T-helper 17 cell (primary cell): ENCODE measurements around the gene PCK2. TPM values are rescaled to one million over a fixed set of nuclear protein-coding genes. Genes with fewer than 3 reads are reported as not detected.
A peak's percentile ranks its signal among the peaks of the same experiment; 100 is the strongest.

Source experiments
- ATAC-seq: fragments of 150-1000 bp; cut with Tn5 transposase; 2 replicates; pipeline ENCODE4 v1.10.0; 2021; ENCODE audit warnings: mild to moderate bottlenecking, moderate library complexity
- DNase-seq, 3 donors: peaks; one replicate each; pipeline versions ENCODE4 v3.0.0 to v3.0.0-alpha.2; 2020 to 2021
- H3K9me3 ChIP-seq: one replicate; pipeline ENCODE4 v1.7.0; 2013; ENCODE audit warnings: low read length, mild to moderate bottlenecking; ENCODE audit not compliant: control insufficient read depth, poor library complexity, severe bottlenecking
- H3K27ac Mint-ChIP-seq: one replicate; pipeline ENCODE4 v1.8.0; 2022; ENCODE audit warnings: mild to moderate bottlenecking, moderate library complexity, mixed read lengths
- H3K27me3 Mint-ChIP-seq: one replicate; pipeline ENCODE4 v1.8.0; 2022; ENCODE audit warnings: mixed read lengths
- H3K36me3 Mint-ChIP-seq: one replicate; pipeline ENCODE4 v1.8.0; 2022; ENCODE audit warnings: low read depth, mixed read lengths
- H3K4me1 Mint-ChIP-seq: one replicate; pipeline ENCODE4 v1.8.0; 2022; ENCODE audit warnings: mild to moderate bottlenecking, mixed read lengths
- H3K4me3 Mint-ChIP-seq: one replicate; pipeline ENCODE4 v1.8.0; 2022; ENCODE audit warnings: mild to moderate bottlenecking, moderate library complexity, mixed read lengths
- total RNA-seq, 4 donors: library from RNA in 2 of 4; stranded (reverse) in 2 of 4; gene quantifications; one replicate each; pipeline ENCODE4 v1.2.3 and lab custom pipeline; 2022 to 2026

The PCK2 gene
- total RNA-seq, 2 donors from 2014 or later: 14.2 to 15.5 TPM

- Mint-ChIP-seq H3K4me3 (peak overlapping the region; percentile 98), H3K27ac (peak overlapping the region; percentile 91), H3K4me1 (peaks cover 46% of the 10 kb centered on the region), H3K36me3 (peaks cover 2% of the 10 kb centered on the region), H3K27me3 (no peaks in the 10 kb centered on the region)
- ATAC-seq (no peak), DNase-seq (no peak)
- H3K9me3 ChIP-seq: no peaks in the 10 kb centered on the region
Measured at GRCh38 chr14:24147761-24148428, 53.8 kb downstream of the PCK2 start.

- H3K9me3 ChIP-seq: no peaks in the 10 kb centered on the region
- DNase-seq (no peak), ATAC-seq (no peak)
- no peaks in the 10 kb centered on the region for H3K36me3 Mint-ChIP-seq
- no peaks in the 10 kb centered on the region for H3K27me3 Mint-ChIP-seq
- peak overlapping the region; percentile 58 for H3K4me3 Mint-ChIP-seq
- H3K27ac Mint-ChIP-seq: peak overlapping the region; percentile 56
- H3K4me1 Mint-ChIP-seq: peaks cover 40% of the 10 kb centered on the region
Measured at GRCh38 chr14:24149302-24149969, 55.3 kb downstream of the PCK2 start.

GRCh38 chr14:24150061-24150460 lies 56.0 kb downstream of the PCK2 start:
- H3K4me3 Mint-ChIP-seq: no peak overlapping the region
- no peak for DNase-seq
- H3K27me3 Mint-ChIP-seq: no peaks in the 10 kb centered on the region
- no peaks in the 10 kb centered on the region for H3K9me3 ChIP-seq
- peaks cover 40% of the 10 kb centered on the region for H3K4me1 Mint-ChIP-seq
- H3K27ac Mint-ChIP-seq: no peak overlapping the region
- no peaks in the 10 kb centered on the region for H3K36me3 Mint-ChIP-seq
- no peak for ATAC-seq

GRCh38 chr14:24150567-24150966 lies 56.5 kb downstream of the PCK2 start:
- ATAC-seq (no peak), DNase-seq (no peak)
- H3K27ac Mint-ChIP-seq: no peak overlapping the region
- H3K9me3 ChIP-seq: no peaks in the 10 kb centered on the region
- H3K36me3 Mint-ChIP-seq: no peaks in the 10 kb centered on the region
- H3K4me1 Mint-ChIP-seq: peaks cover 38% of the 10 kb centered on the region
- H3K27me3 Mint-ChIP-seq: no peaks in the 10 kb centered on the region
- H3K4me3 Mint-ChIP-seq: no peak overlapping the region

- Mint-ChIP-seq H3K4me3 (no peak overlapping the region), H3K27ac (no peak overlapping the region), H3K36me3 (peaks cover 2% of the 10 kb centered on the region), H3K27me3 (no peaks in the 10 kb centered on the region), H3K4me1 (peaks cover 35% of the 10 kb centered on the region)
- ATAC-seq (no peak), DNase-seq (no peak)
- no peaks in the 10 kb centered on the region for H3K9me3 ChIP-seq
Measured at GRCh38 chr14:24150993-24151392, 56.9 kb downstream of the PCK2 start.

GRCh38 chr14:24151404-24152080 lies 57.4 kb downstream of the PCK2 start:
- no peak overlapping the region for H3K27ac Mint-ChIP-seq
- ATAC-seq (no peak), DNase-seq (no peak)
- H3K9me3 ChIP-seq: no peaks in the 10 kb centered on the region
- H3K4me3 Mint-ChIP-seq: no peak overlapping the region
- H3K27me3 Mint-ChIP-seq: no peaks in the 10 kb centered on the region
- H3K36me3 Mint-ChIP-seq: peaks cover 3% of the 10 kb centered on the region
- peaks cover 31% of the 10 kb centered on the region for H3K4me1 Mint-ChIP-seq

Other genes starting within 250 kb of the PCK2 start
- gene DHRS4, start 140.5 kb upstream of the PCK2 start, total RNA-seq: 10 to 100 TPM in 1 of 2 donors, 1 to 10 TPM in 1; 7.6 to 13.4 TPM
- 1 to 10 TPM; 9.9 to 10.0 TPM for gene DHRS4L2, start 105.4 kb upstream of the PCK2 start, total RNA-seq
- gene CARMIL3, start 42.3 kb upstream of the PCK2 start, total RNA-seq: under 1 TPM in 1 of 2 donors, not detected in 1; 0.31 TPM
- not detected for gene CPNE6, start 22.7 kb upstream of the PCK2 start, total RNA-seq
- gene DCAF11, start 20.5 kb downstream of the PCK2 start, total RNA-seq: 10 to 100 TPM; 75.5 to 86.1 TPM
- 1 to 10 TPM; 2.2 to 3.2 TPM for gene NRL, start 20.6 kb downstream of the PCK2 start, total RNA-seq
- gene FITM1, start 36.3 kb downstream of the PCK2 start, total RNA-seq: 1 to 10 TPM; 1.4 to 1.9 TPM
- gene PSME1, start 41.9 kb downstream of the PCK2 start, total RNA-seq: 100 to 1,000 TPM; 235 to 257 TPM
- 1 to 10 TPM; 8.3 to 9.7 TPM for gene EMC9, start 47.3 kb downstream of the PCK2 start, total RNA-seq
- 100 to 1,000 TPM; 134 to 141 TPM for gene PSME2, start 52.3 kb downstream of the PCK2 start, total RNA-seq
- gene RNF31, start 53.2 kb downstream of the PCK2 start, total RNA-seq: 10 to 100 TPM; 85.8 to 98.3 TPM
- 100 to 1,000 TPM; 172 to 230 TPM for gene IRF9, start 67.0 kb downstream of the PCK2 start, total RNA-seq
- gene REC8, start 77.8 kb downstream of the PCK2 start, total RNA-seq: 10 to 100 TPM; 66.3 to 94.8 TPM
- gene IPO4, start 94.5 kb downstream of the PCK2 start, total RNA-seq: 10 to 100 TPM; 46.6 to 47.3 TPM
- 10 to 100 TPM; 22.3 to 22.6 TPM for gene TM9SF1, start 101.1 kb downstream of the PCK2 start, total RNA-seq
- gene TSSK4, start 111.4 kb downstream of the PCK2 start, total RNA-seq: under 1 TPM; 0.27 to 0.55 TPM
- gene CHMP4A, start 119.2 kb downstream of the PCK2 start, total RNA-seq: 10 to 100 TPM; 69.9 to 77.2 TPM
- 1 to 10 TPM; 4.0 to 5.9 TPM for gene MDP1, start 121.8 kb downstream of the PCK2 start, total RNA-seq
- 10 to 100 TPM; 90.0 to 99.5 TPM for gene NEDD8, start 138.1 kb downstream of the PCK2 start, total RNA-seq
- gene GMPR2, start 138.6 kb downstream of the PCK2 start, total RNA-seq: 10 to 100 TPM; 37.0 to 44.0 TPM
- 100 to 1,000 TPM; 106 to 107 TPM for gene TINF2, start 148.3 kb downstream of the PCK2 start, total RNA-seq
- 1 to 10 TPM; 3.4 to 4.3 TPM for gene TGM1, start 168.9 kb downstream of the PCK2 start, total RNA-seq
- 10 to 100 TPM; 54.4 to 72.1 TPM for gene RABGGTA, start 177.3 kb downstream of the PCK2 start, total RNA-seq
- gene DHRS1, start 205.5 kb downstream of the PCK2 start, total RNA-seq: 10 to 100 TPM; 24.0 to 27.0 TPM
- gene NOP9, start 205.5 kb downstream of the PCK2 start, total RNA-seq: 10 to 100 TPM; 25.7 to 27.7 TPM
- gene CIDEB, start 213.7 kb downstream of the PCK2 start, total RNA-seq: 10 to 100 TPM; 14.5 to 16.8 TPM
- 10 to 100 TPM; 17.3 to 23.3 TPM for gene LTB4R2, start 215.8 kb downstream of the PCK2 start, total RNA-seq
- 10 to 100 TPM; 21.5 to 23.1 TPM for gene LTB4R, start 217.2 kb downstream of the PCK2 start, total RNA-seq
- 1 to 10 TPM; 5.4 to 7.9 TPM for gene ADCY4, start 240.8 kb downstream of the PCK2 start, total RNA-seq
- gene RIPK3, start 245.7 kb downstream of the PCK2 start, total RNA-seq: 10 to 100 TPM; 22.7 to 26.1 TPM